Measurements from ENCODE around the gene HCFC1.

HCFC1 gene

DNA sequence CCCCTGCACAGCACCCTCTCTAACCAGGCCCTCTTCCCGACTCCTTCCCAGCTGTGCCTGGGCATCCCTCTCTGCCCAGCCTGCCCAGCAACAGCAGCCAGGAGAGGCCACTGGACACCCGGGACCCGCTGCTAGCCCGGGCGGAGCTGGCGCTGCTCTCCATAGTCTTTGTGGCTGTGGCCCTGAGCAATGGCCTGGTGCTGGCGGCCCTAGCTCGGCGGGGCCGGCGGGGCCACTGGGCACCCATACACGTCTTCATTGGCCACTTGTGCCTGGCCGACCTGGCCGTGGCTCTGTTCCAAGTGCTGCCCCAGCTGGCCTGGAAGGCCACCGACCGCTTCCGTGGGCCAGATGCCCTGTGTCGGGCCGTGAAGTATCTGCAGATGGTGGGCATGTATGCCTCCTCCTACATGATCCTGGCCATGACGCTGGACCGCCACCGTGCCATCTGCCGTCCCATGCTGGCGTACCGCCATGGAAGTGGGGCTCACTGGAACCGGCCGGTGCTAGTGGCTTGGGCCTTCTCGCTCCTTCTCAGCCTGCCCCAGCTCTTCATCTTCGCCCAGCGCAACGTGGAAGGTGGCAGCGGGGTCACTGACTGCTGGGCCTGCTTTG is 66.0 kb downstream of the HCFC1 start:
- no peak for DNase-seq

DNA sequence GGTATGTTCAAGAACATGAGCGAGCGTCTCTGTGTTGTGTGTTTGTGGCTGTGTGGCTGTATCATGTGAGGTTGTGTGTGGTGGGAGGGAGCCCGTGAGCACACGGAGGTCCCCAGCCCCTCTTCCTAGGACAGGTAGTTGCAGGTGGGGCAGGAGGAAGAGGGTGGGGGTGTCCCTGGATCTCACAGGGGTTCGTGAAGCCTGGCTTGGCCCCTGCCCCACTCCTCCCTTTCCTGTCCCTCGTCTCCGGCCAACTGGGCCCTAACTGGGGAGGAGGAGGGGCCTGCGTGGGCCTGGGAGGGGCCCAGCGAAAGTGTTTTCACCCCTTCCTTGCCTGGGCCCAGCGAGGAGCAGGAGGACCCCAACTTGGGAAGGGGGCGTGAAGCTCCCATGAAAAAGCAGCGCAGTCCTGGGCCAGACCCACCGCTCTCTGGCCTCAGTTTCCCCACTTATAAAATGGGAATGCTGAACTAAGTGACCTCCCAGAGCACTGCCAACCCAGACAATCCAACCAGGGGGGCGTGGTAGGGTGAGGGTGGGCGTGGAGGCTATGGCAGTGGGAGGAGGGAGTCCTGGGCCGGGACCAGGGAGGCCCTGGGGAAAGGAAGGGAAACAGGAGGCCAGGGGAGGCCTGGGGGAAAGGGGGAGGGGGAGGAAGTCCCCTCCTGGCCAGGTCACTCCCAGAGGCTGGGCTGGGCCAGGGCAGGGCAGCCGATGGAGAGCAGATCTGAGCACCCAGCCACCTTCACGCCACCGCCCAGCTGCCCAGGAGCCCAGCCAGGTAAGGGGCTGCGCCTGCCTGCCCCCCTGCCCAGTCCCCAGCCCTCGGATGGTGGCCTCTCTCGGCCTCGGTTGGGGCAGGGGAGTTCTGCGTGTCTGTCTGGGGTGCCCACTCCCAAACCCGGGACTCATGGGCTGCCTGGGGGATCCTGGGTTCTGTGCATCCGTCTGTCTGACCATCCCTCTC is 67.3 kb downstream of the HCFC1 start, which contains the start of gene AVPR2:
AVPR2 (plus strand) TSS at position 683 of the 967 bp plus-strand sequence. CDS start 473 bp downstream, outside the sequence.
- no peak for DNase-seq

DNA sequence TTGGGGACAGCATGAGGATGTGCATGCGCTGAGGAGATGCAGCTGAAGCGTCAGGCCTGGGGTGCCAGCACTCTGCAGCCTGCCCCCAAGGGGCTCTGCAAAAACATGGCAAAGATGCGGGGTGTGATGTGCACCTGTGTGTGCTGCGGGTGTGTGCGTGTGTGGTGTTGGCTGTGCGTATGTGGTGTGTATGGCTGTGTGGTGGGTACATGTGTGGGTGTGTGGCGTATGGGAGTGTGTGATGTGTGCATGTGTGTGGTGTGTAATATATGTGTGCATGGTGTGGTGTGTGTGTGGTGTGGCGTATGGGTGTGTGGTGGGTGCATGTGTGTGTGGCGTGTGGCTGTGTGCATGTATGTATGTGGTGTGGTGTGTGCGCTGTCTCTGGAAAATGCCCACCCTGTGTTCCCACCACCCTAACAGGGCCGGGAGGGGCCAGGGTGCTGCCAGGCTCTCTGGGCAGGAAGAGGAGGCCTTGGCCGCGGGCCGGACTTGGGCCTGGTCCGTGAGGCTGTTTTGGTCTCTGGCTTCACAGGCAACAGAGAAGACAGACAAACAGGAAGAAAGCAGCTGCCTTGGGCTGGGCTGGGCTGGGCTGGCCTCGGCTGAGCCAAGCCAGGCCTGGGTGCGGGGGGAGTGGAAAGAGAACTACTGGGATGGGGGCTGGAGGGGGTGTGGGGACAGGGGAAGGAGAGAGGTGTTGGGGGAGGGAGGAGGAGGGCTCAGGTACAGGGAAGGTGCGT is 68.2 kb downstream of the HCFC1 start:
- no peak for DNase-seq

DNA sequence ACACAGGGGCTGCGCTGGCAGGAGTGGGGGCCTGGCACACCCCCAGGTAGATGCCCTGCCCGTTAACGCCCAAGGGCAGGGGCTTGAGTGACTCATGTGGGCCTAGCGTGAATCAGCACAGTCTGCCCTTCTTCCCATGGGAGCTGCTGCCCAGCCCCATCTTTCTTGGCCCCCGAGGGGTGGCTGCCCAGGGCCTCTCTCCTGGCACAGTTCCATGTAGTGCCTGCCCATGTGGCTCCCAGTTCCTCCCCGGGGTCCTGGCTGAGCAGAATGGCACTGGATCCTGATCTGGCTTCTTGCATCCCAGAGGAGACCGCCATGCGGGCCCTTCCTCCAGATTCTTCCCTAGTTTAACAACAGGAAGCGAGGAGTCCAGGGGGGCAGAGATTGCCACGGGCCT is 69.2 kb downstream of the HCFC1 start:
- no peak for DNase-seq

DNA sequence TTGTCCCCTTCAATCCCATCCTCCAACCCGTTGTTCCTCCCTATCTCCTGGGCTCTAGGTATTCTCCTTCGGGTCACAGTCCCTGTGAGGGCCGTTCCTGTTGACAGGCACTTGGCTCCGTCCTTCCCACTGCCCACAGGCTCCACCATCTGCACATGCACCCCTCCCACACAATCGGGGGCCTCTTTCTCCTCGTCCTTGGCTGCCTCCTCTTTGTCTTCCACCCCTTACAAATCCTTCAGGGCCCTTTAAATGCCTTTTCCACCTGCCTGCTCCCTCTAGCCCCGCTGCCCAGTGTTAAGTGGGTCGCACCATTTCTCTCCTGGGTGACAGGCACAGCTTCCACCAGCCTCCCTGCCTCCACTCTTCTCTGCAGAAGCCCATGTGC is 69.9 kb downstream of the HCFC1 start:
- DNase-seq: no peak

DNA sequence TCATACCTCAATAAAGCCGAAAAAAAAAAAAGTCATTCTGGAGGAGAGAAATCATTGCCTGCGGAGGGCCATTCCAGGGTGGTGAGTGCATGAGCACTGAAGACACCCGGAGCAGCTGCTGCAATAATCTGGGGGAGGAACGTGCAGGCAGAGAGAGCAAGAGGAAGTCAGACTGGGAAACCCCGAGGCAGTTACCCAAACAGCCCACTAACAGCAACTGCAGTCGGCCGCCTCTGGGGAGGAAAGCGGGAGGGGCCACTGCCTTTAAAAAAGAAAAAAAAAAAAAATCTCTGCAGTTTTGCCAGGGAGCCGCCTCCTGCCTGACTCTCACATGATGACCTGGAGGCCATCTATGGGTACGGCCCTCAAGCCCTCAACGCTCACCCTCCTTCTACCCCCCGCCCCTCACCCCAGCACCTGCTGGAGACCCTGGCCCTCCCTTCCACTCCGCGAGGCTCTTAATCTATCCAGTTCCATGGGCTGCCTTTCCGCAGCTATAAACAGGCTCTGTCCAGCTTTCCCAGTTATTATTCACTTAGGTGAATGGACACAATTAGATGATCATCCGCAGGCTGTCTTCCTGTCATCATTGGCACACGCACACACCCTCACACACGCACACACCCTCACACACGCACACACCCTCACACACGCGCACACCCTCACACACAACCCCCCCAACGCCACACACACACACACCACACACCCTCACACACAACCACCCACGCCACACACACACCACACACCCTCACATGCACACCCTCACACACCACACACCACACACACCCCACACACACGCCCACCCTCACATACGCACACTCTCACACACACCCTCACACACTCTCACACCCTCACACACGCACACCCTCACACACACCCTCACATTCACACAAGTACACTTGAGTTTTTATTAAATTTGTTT is 70.5 kb downstream of the HCFC1 start:
- DNase-seq: peak in 1 of 58 donors; percentile 22

DNA sequence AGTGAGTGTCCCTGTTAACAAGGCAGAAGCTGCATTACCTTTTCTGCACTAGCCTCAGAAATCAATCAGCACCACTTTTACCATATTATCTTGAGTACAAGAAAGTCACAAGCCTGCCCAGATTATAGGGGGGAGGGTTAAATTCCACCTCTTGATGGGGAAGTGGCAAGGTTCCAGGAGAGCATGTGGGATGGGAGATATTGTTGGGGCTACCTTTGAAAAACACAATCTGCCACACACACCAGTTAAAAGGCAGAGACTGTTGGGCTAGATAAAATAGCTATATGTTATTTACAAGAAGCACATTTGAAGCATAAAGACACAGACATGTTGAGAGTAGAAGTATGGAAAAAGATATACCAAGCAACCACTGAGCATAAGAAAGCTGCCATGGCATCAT is 73.7 kb downstream of the HCFC1 start:
- DNase-seq: no peak

All from anterior cingulate cortex (tissue), 58 donors.